ENCODE measurements around the gene BOD1L1.
A peak's percentile ranks its signal among the peaks of the same experiment; 100 is the strongest.
"Not testable (repeated sequence)": the region's sequence is repeated elsewhere in the genome, so short reads cannot be mapped to it uniquely, and the experiment has no call there.

The BOD1L1 gene

DNA sequence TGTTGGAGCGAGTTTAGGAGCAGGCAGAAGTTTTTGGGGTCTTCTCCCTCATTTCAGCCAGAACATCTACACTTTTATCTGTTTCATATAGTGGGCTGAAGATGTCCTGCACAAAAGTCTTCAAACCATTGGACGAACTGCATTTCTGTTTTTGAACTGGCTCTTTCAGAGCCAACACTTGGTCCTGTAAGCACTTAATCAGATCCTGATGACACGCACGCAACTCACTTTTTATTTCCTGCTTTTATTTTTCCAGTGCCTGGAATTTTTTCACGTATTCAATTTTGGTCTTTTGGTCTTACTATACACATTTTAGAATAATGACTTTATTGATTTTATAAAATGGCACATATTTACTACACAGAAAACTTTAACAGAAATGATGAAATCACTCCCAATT is 43.0 kb downstream of the BOD1L1 start:
- Histone ChIP-seq H3K9me3 (replicated peaks; ENCODE audit: low read length) (no peaks in the 10 kb centered on the region), H3K9ac (ENCODE audit: low read depth, low read length) (no peak overlapping the region), H3K36me3 (ENCODE audit: insufficient read depth, low read length) (peaks cover 79% of the 10 kb centered on the region), H3K4me2 (ENCODE audit: low read length) (no peak overlapping the region), H3K4me1 (ENCODE audit: control insufficient read depth, insufficient read depth, low read length) (peaks cover 6% of the 10 kb centered on the region), H3K4me3 (ENCODE audit: low read length) (no peak overlapping the region), H3K27me3 (ENCODE audit: control insufficient read depth, insufficient read depth, low read length) (no peaks in the 10 kb centered on the region)

DNA sequence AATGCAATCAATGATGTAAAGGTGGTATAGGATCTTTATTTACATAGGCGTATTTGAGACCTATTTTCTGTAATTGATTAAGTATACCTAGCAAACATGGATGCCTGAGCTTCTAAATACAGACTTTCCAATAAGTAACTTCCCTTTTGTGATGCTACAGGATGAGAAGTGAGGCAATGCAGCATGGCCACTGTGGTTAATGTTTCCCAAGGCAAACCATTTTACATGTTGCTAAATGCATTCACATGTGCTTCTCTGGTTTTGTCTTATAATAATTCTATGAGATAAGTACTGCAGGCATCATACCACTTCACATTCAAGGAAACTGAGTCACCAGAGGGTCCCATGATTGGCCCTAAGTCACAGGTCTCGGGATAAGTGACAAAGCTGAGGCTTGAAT is 47.5 kb downstream of the BOD1L1 start:
- H3K9me3 ChIP-seq (replicated peaks; ENCODE audit: low read length) = no peaks in the 10 kb centered on the region
- no peak overlapping the region for H3K4me2 ChIP-seq (ENCODE audit: low read length)
- peaks cover 83% of the 10 kb centered on the region for H3K36me3 ChIP-seq (ENCODE audit: insufficient read depth, low read length)
- H3K4me3 ChIP-seq (ENCODE audit: low read length) = no peak overlapping the region
- no peaks in the 10 kb centered on the region for H3K27me3 ChIP-seq (ENCODE audit: control insufficient read depth, insufficient read depth, low read length)
- peaks cover 6% of the 10 kb centered on the region for H3K4me1 ChIP-seq (ENCODE audit: control insufficient read depth, insufficient read depth, low read length)
- no peak overlapping the region for H3K9ac ChIP-seq (ENCODE audit: low read depth, low read length)

- Histone ChIP-seq H3K9ac (ENCODE audit: low read depth, low read length) (no peak overlapping the region), H3K27me3 (ENCODE audit: control insufficient read depth, insufficient read depth, low read length) (no peaks in the 10 kb centered on the region), H3K9me3 (replicated peaks; ENCODE audit: low read length) (no peaks in the 10 kb centered on the region), H3K4me1 (ENCODE audit: control insufficient read depth, insufficient read depth, low read length) (no peaks in the 10 kb centered on the region), H3K4me3 (ENCODE audit: low read length) (no peak overlapping the region), H3K4me2 (ENCODE audit: low read length) (no peak overlapping the region), H3K36me3 (ENCODE audit: insufficient read depth, low read length) (peaks cover 80% of the 10 kb centered on the region)
Measured at GRCh38 chr4:13577660-13578059, 49.9 kb downstream of the BOD1L1 start.

DNA sequence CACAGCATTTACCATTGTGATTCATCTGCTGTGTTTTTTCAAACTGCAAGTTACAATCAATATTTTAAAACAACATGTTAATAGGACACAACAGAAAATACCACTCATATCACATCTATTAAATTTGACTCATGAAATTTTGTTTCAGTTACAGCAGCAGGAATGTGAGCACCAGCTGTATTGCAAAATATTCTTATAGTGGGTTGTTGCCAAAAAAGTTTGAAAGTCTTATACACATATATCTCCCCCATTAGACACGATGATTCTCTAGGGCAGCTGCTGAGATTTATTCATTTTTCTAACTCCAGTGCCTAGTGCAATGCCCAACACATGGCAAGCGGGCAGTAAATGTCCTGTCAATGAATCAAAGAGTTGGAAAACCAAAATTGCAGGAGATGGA is 56.6 kb downstream of the BOD1L1 start:
- H3K4me2 ChIP-seq (ENCODE audit: low read length) = no peak overlapping the region
- no peak overlapping the region for H3K4me3 ChIP-seq (ENCODE audit: low read length)
- no peaks in the 10 kb centered on the region for H3K27me3 ChIP-seq (ENCODE audit: control insufficient read depth, insufficient read depth, low read length)
- H3K9me3 ChIP-seq (replicated peaks; ENCODE audit: low read length) = no peaks in the 10 kb centered on the region
- H3K4me1 ChIP-seq (ENCODE audit: control insufficient read depth, insufficient read depth, low read length) = no peaks in the 10 kb centered on the region
- H3K9ac ChIP-seq (ENCODE audit: low read depth, low read length) = no peak overlapping the region
- peaks cover 59% of the 10 kb centered on the region for H3K36me3 ChIP-seq (ENCODE audit: insufficient read depth, low read length)

DNA sequence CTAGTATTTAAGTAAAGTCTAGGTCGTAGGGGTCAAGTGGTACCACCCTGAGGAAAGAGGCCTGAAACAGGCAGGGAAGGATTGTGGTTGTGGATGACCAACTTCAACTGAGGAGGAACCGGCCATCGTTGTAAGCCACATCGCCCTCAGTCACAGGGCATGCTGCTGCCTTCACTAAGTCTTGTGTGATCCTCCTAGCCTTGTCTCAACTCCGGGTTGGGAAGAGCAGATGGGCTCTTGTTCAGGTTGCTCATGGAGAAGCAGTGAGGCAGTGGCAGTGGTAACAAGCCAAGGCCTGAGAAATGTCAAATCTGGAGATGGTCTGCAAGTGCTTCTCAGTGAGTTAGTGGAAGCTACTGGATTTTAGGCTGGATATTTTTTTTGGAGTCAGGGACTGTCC is 60.4 kb downstream of the BOD1L1 start:
- Histone ChIP-seq H3K4me1 (ENCODE audit: control insufficient read depth, insufficient read depth, low read length) (no peaks in the 10 kb centered on the region), H3K36me3 (ENCODE audit: insufficient read depth, low read length) (peaks cover 41% of the 10 kb centered on the region), H3K27me3 (ENCODE audit: control insufficient read depth, insufficient read depth, low read length) (no peaks in the 10 kb centered on the region), H3K4me2 (ENCODE audit: low read length) (no peak overlapping the region), H3K9me3 (replicated peaks; ENCODE audit: low read length) (no peaks in the 10 kb centered on the region), H3K9ac (ENCODE audit: low read depth, low read length) (no peak overlapping the region), H3K4me3 (ENCODE audit: low read length) (no peak overlapping the region)

DNA sequence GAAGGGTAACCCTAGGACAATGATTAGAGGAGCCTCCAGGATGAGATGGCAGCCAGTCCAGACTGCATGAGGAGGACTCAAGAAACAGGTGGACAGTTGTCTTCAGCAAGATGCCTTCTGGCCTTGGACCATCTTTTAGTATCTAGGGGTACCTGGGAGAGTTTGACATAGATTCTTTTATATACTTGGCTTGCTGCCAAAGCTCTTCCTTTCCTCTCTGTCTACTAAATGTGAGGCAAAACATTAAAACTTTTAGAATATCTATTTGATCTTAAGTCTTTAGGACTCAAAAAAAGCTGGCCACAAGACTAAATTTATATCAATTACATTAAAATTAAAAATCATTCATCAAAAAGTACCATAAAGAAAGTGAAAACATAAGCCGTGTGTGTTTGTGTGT is 64.6 kb downstream of the BOD1L1 start:
- no peaks in the 10 kb centered on the region for H3K27me3 ChIP-seq (ENCODE audit: control insufficient read depth, insufficient read depth, low read length)
- H3K36me3 ChIP-seq (ENCODE audit: insufficient read depth, low read length) = peaks cover 7% of the 10 kb centered on the region
- no peak overlapping the region for H3K4me2 ChIP-seq (ENCODE audit: low read length)
- no peaks in the 10 kb centered on the region for H3K9me3 ChIP-seq (replicated peaks; ENCODE audit: low read length)
- no peak overlapping the region for H3K9ac ChIP-seq (ENCODE audit: low read depth, low read length)
- H3K4me3 ChIP-seq (ENCODE audit: low read length) = no peak overlapping the region
- peaks cover 13% of the 10 kb centered on the region for H3K4me1 ChIP-seq (ENCODE audit: control insufficient read depth, insufficient read depth, low read length)

- H3K27me3 ChIP-seq (ENCODE audit: control insufficient read depth, insufficient read depth, low read length) = no peaks in the 10 kb centered on the region
- H3K9ac ChIP-seq (ENCODE audit: low read depth, low read length) = no peak overlapping the region
- peaks cover 13% of the 10 kb centered on the region for H3K4me1 ChIP-seq (ENCODE audit: control insufficient read depth, insufficient read depth, low read length)
- H3K4me3 ChIP-seq (ENCODE audit: low read length) = no peak overlapping the region
- H3K36me3 ChIP-seq (ENCODE audit: insufficient read depth, low read length) = peaks cover 7% of the 10 kb centered on the region
- H3K9me3 ChIP-seq (replicated peaks; ENCODE audit: low read length) = no peaks in the 10 kb centered on the region
- H3K4me2 ChIP-seq (ENCODE audit: low read length) = no peak overlapping the region
Measured at GRCh38 chr4:13561673-13562072, 65.9 kb downstream of the BOD1L1 start.

DNA sequence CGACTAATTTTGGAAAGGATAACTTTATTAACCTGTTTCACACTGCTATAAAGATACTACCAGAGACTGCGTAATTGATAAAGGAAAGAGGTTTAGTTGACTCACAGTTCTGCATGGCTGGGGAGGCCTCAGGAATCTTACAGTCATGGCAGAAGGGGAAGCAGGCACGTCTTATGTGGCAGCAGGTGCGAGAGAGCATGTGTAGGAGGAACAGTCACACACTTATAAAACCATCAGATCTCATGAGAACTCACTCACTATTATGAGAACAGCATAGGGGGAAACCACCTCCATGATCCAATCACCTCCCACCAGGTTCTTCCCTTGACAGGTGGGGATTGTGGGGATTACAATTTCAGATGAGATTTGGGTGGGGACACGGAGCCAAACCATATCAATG is 67.4 kb downstream of the BOD1L1 start:
- H3K4me1 ChIP-seq (ENCODE audit: control insufficient read depth, insufficient read depth, low read length) = peaks cover 13% of the 10 kb centered on the region
- not testable (repeated sequence) for H3K27me3 ChIP-seq (ENCODE audit: control insufficient read depth, insufficient read depth, low read length); H3K36me3 ChIP-seq (ENCODE audit: insufficient read depth, low read length)

GRCh38 chr4:13559413-13559812 is 68.1 kb downstream of the BOD1L1 start:
- no peaks in the 10 kb centered on the region for H3K27me3 ChIP-seq (ENCODE audit: control insufficient read depth, insufficient read depth, low read length)
- H3K4me1 ChIP-seq (ENCODE audit: control insufficient read depth, insufficient read depth, low read length) = peaks cover 13% of the 10 kb centered on the region
- H3K4me2 ChIP-seq (ENCODE audit: low read length) = peak overlapping the region; percentile 47
- peak overlapping the region; percentile 58 for H3K9ac ChIP-seq (ENCODE audit: low read depth, low read length)
- H3K36me3 ChIP-seq (ENCODE audit: insufficient read depth, low read length) = no peaks in the 10 kb centered on the region
- no peaks in the 10 kb centered on the region for H3K9me3 ChIP-seq (replicated peaks; ENCODE audit: low read length)
- H3K4me3 ChIP-seq (ENCODE audit: low read length) = peak overlapping the region; percentile 22

More for the DNA sequence above, 67.4 kb downstream of the BOD1L1 start:
- H3K4me2 ChIP-seq (ENCODE audit: low read length); H3K9me3 ChIP-seq (replicated peaks; ENCODE audit: low read length); H3K4me3 ChIP-seq (ENCODE audit: low read length); H3K9ac ChIP-seq (ENCODE audit: low read depth, low read length): not testable (repeated sequence)

DNA sequence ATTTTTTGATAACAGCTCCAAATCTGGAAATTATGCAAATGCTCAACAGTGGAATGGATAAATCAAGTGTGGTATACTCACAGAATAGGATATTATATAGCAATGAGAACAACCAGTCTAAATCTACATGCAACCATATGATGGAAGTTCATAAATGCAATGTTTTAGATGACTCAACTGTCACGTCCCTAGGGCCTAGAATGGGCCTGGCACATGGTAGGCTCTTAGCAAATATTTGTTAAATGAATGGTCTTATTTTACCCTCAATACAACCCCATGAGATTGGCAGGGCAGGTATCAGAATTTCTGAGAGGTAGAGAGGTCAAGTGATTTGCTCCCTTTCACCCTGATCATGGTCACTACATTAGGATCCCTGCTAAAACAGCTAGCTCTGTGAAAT is 68.6 kb downstream of the BOD1L1 start:
- Histone ChIP-seq H3K4me1 (ENCODE audit: control insufficient read depth, insufficient read depth, low read length) (peaks cover 13% of the 10 kb centered on the region), H3K4me3 (ENCODE audit: low read length) (peak overlapping the region; percentile 22), H3K9ac (ENCODE audit: low read depth, low read length) (peak overlapping the region; percentile 58), H3K27me3 (ENCODE audit: control insufficient read depth, insufficient read depth, low read length) (no peaks in the 10 kb centered on the region), H3K36me3 (ENCODE audit: insufficient read depth, low read length) (no peaks in the 10 kb centered on the region), H3K4me2 (ENCODE audit: low read length) (peak overlapping the region; percentile 47), H3K9me3 (replicated peaks; ENCODE audit: low read length) (no peaks in the 10 kb centered on the region)

DNA sequence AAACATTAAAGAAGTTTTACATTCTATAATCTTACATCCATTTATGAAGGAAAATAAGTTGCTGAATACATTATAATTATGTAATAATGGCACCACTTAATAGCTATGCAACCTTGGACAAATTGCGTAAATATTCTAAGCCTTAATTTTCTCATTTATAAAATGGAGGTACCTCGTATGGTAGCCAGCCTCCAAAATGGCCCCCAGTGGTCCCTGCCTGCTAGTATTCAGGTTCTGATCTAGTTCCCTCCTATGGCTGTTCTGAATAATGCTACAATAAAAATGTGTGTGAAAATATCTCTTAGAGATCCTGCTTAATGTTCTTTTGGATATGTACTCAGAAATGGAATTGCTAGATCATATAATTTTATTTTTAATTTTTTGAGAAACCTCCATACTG is 72.2 kb downstream of the BOD1L1 start:
- H3K9me3 ChIP-seq (replicated peaks; ENCODE audit: low read length) = no peaks in the 10 kb centered on the region
- peaks cover 24% of the 10 kb centered on the region for H3K27me3 ChIP-seq (ENCODE audit: control insufficient read depth, insufficient read depth, low read length)
- no peak overlapping the region for H3K4me3 ChIP-seq (ENCODE audit: low read length)
- H3K4me1 ChIP-seq (ENCODE audit: control insufficient read depth, insufficient read depth, low read length) = peaks cover 13% of the 10 kb centered on the region
- no peak overlapping the region for H3K9ac ChIP-seq (ENCODE audit: low read depth, low read length)
- no peak overlapping the region for H3K4me2 ChIP-seq (ENCODE audit: low read length)
- no peaks in the 10 kb centered on the region for H3K36me3 ChIP-seq (ENCODE audit: insufficient read depth, low read length)

GRCh38 chr4:13553081-13553480 is 74.4 kb downstream of the BOD1L1 start:
- Histone ChIP-seq H3K4me3 (ENCODE audit: low read length) (no peak overlapping the region), H3K4me2 (ENCODE audit: low read length) (no peak overlapping the region), H3K36me3 (ENCODE audit: insufficient read depth, low read length) (no peaks in the 10 kb centered on the region), H3K9me3 (replicated peaks; ENCODE audit: low read length) (no peaks in the 10 kb centered on the region), H3K9ac (ENCODE audit: low read depth, low read length) (no peak overlapping the region), H3K4me1 (ENCODE audit: control insufficient read depth, insufficient read depth, low read length) (peaks cover 3% of the 10 kb centered on the region), H3K27me3 (ENCODE audit: control insufficient read depth, insufficient read depth, low read length) (peaks cover 39% of the 10 kb centered on the region)

All from skeletal muscle satellite cell (primary cell).